MCF 10A (cell line): ENCODE measurements around the gene FHL2. TPM values are rescaled to one million over a fixed set of nuclear protein-coding genes. Genes with fewer than 3 reads are reported as not detected.

ENCODE experiments used
- BruUV-seq: library from RNA; stranded (reverse); fragments of 400-500 nt; replicated peaks from 2 replicates; lab custom pipeline; 2021; lab: Mats Ljungman, UMichigan
- CTCF ChIA-PET: fragments of 300-600 bp; sonication (Branson Sonifier 250); formaldehyde crosslinking; extraction: SDS; loops from one replicate; lab custom pipeline; 2021; ENCODE audit warnings: antibody characterized with exemption, inconsistent platforms; lab: Yijun Ruan, JAX
- POLR2A ChIA-PET: fragments of 300-600, 350-650 bp; sonication (Branson Sonifier 250); formaldehyde crosslinking; extraction: SDS; loops from one replicate; lab custom pipeline; 2020; ENCODE audit warnings: antibody characterized with exemption, inconsistent platforms; lab: Yijun Ruan, JAX
- DNase-seq: peaks from one replicate; pipeline ENCODE4 v3.0.0-alpha.2; 2018; ENCODE audit not compliant: unreplicated experiment
- H3K27ac Mint-ChIP-seq: one replicate; pipeline ENCODE4 v1.8.0; 2022; ENCODE audit warnings: mild to moderate bottlenecking, low read depth, mixed read lengths; ENCODE audit not compliant: unreplicated experiment
- H3K27me3 Mint-ChIP-seq: one replicate; pipeline ENCODE4 v1.8.0; 2022; ENCODE audit warnings: mixed read lengths; ENCODE audit not compliant: insufficient read depth, unreplicated experiment
- H3K36me3 Mint-ChIP-seq: one replicate; pipeline ENCODE4 v1.8.0; 2022; ENCODE audit warnings: mild to moderate bottlenecking, moderate library complexity, mixed read lengths; ENCODE audit not compliant: insufficient read depth, unreplicated experiment
- H3K4me1 Mint-ChIP-seq: one replicate; pipeline ENCODE4 v1.8.0; 2022; ENCODE audit warnings: mixed read lengths; ENCODE audit not compliant: insufficient read depth, unreplicated experiment
- H3K4me3 Mint-ChIP-seq: one replicate; pipeline ENCODE4 v1.8.0; 2022; ENCODE audit warnings: mild to moderate bottlenecking, moderate library complexity, mixed read lengths; ENCODE audit not compliant: unreplicated experiment
- H3K9me3 Mint-ChIP-seq: one replicate; pipeline ENCODE4 v1.8.0; 2022; ENCODE audit warnings: mixed read lengths; ENCODE audit not compliant: unreplicated experiment
- CTCF ChIP-seq: fragments of 200-600 bp; IDR thresholded peaks from one replicate; pipeline ENCODE4 v1.8.0; 2022; ENCODE audit warnings: antibody characterized with exemption, mild to moderate bottlenecking; ENCODE audit not compliant: unreplicated experiment
- intact Hi-C: fragments of 100-400 bp; cut with micrococcal nuclease; formaldehyde crosslinking; loops from 2 replicates; pipeline ENCODE4 v1.14.1; 2022
- total RNA-seq: library from RNA; stranded (reverse); gene quantifications from 2 replicates; pipeline ENCODE4 v1.2.3, GENCODE V29; 2022

The FHL2 gene
- total RNA-seq, 1 experiment from 2014 or later: 93.2 TPM

GRCh38 chr2:105384861-105385260 lies 14.0 kb downstream of the FHL2 start:
- TF ChIP-seq CTCF: no peak
- ChIA-PET POLR2A (interaction anchor here (1.5 kb wide), 1 partner anchor 10 kb away, joined by 8 read pairs; no protein-coding TSS in a partner anchor), CTCF (interaction anchor here (1.4 kb wide), 1 partner anchor 136 kb away, joined by 7 read pairs; no protein-coding TSS in a partner anchor)
- Mint-ChIP-seq H3K27me3 (no peaks in the 10 kb centered on the region), H3K36me3 (peaks cover 89% of the 10 kb centered on the region), H3K4me1 (peaks cover 11% of the 10 kb centered on the region), H3K4me3 (no peak overlapping the region), H3K9me3 (peaks cover 6% of the 10 kb centered on the region), H3K27ac (no peak overlapping the region)
- DNase-seq: no peak
- intact Hi-C loops: loop anchor here (5.0 kb wide), 1 partner anchor 357 kb away; the partner anchor contains the start of gene NCK2
- BruUV-seq: no TSS peak

- H3K4me1 Mint-ChIP-seq: peaks cover 16% of the 10 kb centered on the region
- TF ChIP-seq CTCF: no peak
- no peaks in the 10 kb centered on the region for H3K27me3 Mint-ChIP-seq
Measured at GRCh38 chr2:105384216-105384615, 14.6 kb downstream of the FHL2 start.

GRCh38 chr2:105383432-105384166 lies 15.3 kb downstream of the FHL2 start:
- H3K4me3 Mint-ChIP-seq: no peak overlapping the region
- H3K27me3 Mint-ChIP-seq: no peaks in the 10 kb centered on the region
- intact Hi-C loops: no loop called here
- ChIA-PET POLR2A (interaction anchor here (1.5 kb wide), 1 partner anchor 8 kb away, joined by 8 read pairs; no protein-coding TSS in a partner anchor), CTCF (interaction anchor here (0.6 to 1.4 kb wide), 6 partner anchors 13 to 138 kb away, joined by 3 to 7 read pairs (median 4); no protein-coding TSS in a partner anchor)
- H3K27ac Mint-ChIP-seq: no peak overlapping the region
- H3K9me3 Mint-ChIP-seq: peaks cover 6% of the 10 kb centered on the region
- H3K36me3 Mint-ChIP-seq: peaks cover 87% of the 10 kb centered on the region
- no peak for DNase-seq
- H3K4me1 Mint-ChIP-seq: peaks cover 16% of the 10 kb centered on the region
- TF ChIP-seq CTCF: no peak
- TSS peak; percentile 13 for BruUV-seq

More at GRCh38 chr2:105384216-105384615, 14.6 kb downstream of the FHL2 start:
- Mint-ChIP-seq H3K9me3 (peaks cover 6% of the 10 kb centered on the region), H3K4me3 (no peak overlapping the region), H3K36me3 (peaks cover 87% of the 10 kb centered on the region), H3K27ac (no peak overlapping the region)
- POLR2A ChIA-PET: interaction anchor here (1.5 kb wide), 1 partner anchor 9 kb away, joined by 8 read pairs; no protein-coding TSS in a partner anchor
- CTCF ChIA-PET: interaction anchor here (0.6 to 1.4 kb wide), 5 partner anchors 14 to 137 kb away, joined by 3 to 7 read pairs (median 4); no protein-coding TSS in a partner anchor
- intact Hi-C loops: no loop called here
- BruUV-seq: no TSS peak
- DNase-seq: no peak

- no peak overlapping the region for H3K27ac Mint-ChIP-seq
- intact Hi-C loops: no loop called here
- no TSS peak for BruUV-seq
- no peaks in the 10 kb centered on the region for H3K27me3 Mint-ChIP-seq
- TF ChIP-seq CTCF: no peak
- H3K4me1 Mint-ChIP-seq: peaks cover 13% of the 10 kb centered on the region
- POLR2A ChIA-PET: no interaction called here
- DNase-seq: no peak
- CTCF ChIA-PET: interaction anchor here (0.9 to 1.3 kb wide), 2 partner anchors 26 to 139 kb away, joined by 3 to 4 read pairs; no protein-coding TSS in a partner anchor
- H3K9me3 Mint-ChIP-seq: no peaks in the 10 kb centered on the region
- H3K4me3 Mint-ChIP-seq: no peak overlapping the region
- H3K36me3 Mint-ChIP-seq: peaks cover 93% of the 10 kb centered on the region
Measured at GRCh38 chr2:105382177-105382576, 16.7 kb downstream of the FHL2 start.
